Activated CD8-positive, alpha-beta T cell treated with anti-CD3 and anti-CD28 coated beads for 36 hours (primary cell): ENCODE results near the gene BBS7. TPM values are rescaled to one million over a fixed set of nuclear protein-coding genes. Genes with fewer than 3 reads are reported as not detected.
A peak's percentile ranks its signal among the peaks of the same experiment; 100 is the strongest.

Experiments
- ATAC-seq: fragments of 200-7000 bp; cut with Tn5 transposase; one replicate; pipeline ENCODE4 v1.10.0; 2021; ENCODE audit warnings: mild to moderate bottlenecking, moderate library complexity
- CTCF ChIA-PET: fragments of 350-600 bp; sonication (Branson Sonifier 250); formaldehyde crosslinking; loops from one replicate; lab custom pipeline; 2021; ENCODE audit warnings: antibody characterized with exemption; lab: Charles Lee
- POLR2A ChIA-PET: fragments of 350-600 bp; sonication (Branson Sonifier 250); formaldehyde crosslinking; loops from one replicate; lab custom pipeline; 2021; ENCODE audit warnings: antibody characterized with exemption; lab: Charles Lee
- DNase-seq: peaks from one replicate; pipeline ENCODE4 v3.0.0-alpha.2; 2020
- H3K27ac Mint-ChIP-seq: one replicate; pipeline ENCODE4 v1.8.0; 2021; ENCODE audit warnings: mild to moderate bottlenecking, mixed read lengths
- H3K27me3 Mint-ChIP-seq: one replicate; pipeline ENCODE4 v1.8.0; 2021; ENCODE audit warnings: mixed read lengths
- H3K36me3 Mint-ChIP-seq: one replicate; pipeline ENCODE4 v1.8.0; 2021; ENCODE audit warnings: low read depth, mixed read lengths
- H3K4me1 Mint-ChIP-seq: one replicate; pipeline ENCODE4 v1.8.0; 2021; ENCODE audit warnings: low read depth, mixed read lengths
- H3K4me3 Mint-ChIP-seq: one replicate; pipeline ENCODE4 v1.8.0; 2021; ENCODE audit warnings: mild to moderate bottlenecking, moderate library complexity, mixed read lengths
- H3K9me3 Mint-ChIP-seq: one replicate; pipeline ENCODE4 v1.8.0; 2021; ENCODE audit warnings: mixed read lengths
- intact Hi-C: fragments of 100-400 bp; cut with micrococcal nuclease; formaldehyde crosslinking; loops from one replicate; pipeline ENCODE4 v1.10.0; 2022
- total RNA-seq, 2 experiments: library from RNA; stranded (reverse); gene quantifications; one replicate each; pipeline ENCODE4 v1.2.3, GENCODE V29; 2021
- TF ChIP-seq, protein P1 (sequence below): fragments of 200-600 bp; IDR thresholded peaks from one replicate; pipeline ENCODE4 v1.8.0; 2022; ENCODE audit warnings: antibody characterized with exemption, mild to moderate bottlenecking

BBS7 gene
- total RNA-seq, 2 experiments from 2014 or later: 12.7 to 15.8 TPM

DNA sequence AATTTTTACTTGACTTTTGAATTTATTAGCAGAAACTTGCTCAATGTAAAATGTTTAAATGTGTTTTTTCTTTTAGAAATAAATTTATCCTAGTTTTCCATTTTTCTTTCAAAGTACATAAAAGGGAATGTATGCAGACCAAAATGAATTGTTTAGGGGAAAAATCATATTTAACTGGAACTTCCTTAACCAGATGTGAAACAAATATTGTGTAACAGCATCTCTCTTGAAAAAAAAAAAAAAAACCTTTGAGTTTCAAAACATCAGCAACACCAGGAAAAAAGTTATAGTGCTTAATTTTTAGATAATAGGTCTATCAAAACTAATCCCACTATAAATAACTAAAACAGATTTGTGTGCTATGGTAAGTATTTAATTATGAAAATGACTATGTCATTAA lies 32.1 kb downstream of the BBS7 start:
- no peak for ATAC-seq
- ChIA-PET CTCF (no interaction called here), POLR2A (no interaction called here)
- no peak overlapping the region for H3K4me3 Mint-ChIP-seq
- H3K36me3 Mint-ChIP-seq: peaks cover 19% of the 10 kb centered on the region
- DNase-seq: no peak
- no peaks in the 10 kb centered on the region for H3K4me1 Mint-ChIP-seq
- intact Hi-C loops: no loop called here
- H3K9me3 Mint-ChIP-seq: no peaks in the 10 kb centered on the region
- no peaks in the 10 kb centered on the region for H3K27me3 Mint-ChIP-seq
- H3K27ac Mint-ChIP-seq: no peak overlapping the region
- TF ChIP-seq, protein P1, sequence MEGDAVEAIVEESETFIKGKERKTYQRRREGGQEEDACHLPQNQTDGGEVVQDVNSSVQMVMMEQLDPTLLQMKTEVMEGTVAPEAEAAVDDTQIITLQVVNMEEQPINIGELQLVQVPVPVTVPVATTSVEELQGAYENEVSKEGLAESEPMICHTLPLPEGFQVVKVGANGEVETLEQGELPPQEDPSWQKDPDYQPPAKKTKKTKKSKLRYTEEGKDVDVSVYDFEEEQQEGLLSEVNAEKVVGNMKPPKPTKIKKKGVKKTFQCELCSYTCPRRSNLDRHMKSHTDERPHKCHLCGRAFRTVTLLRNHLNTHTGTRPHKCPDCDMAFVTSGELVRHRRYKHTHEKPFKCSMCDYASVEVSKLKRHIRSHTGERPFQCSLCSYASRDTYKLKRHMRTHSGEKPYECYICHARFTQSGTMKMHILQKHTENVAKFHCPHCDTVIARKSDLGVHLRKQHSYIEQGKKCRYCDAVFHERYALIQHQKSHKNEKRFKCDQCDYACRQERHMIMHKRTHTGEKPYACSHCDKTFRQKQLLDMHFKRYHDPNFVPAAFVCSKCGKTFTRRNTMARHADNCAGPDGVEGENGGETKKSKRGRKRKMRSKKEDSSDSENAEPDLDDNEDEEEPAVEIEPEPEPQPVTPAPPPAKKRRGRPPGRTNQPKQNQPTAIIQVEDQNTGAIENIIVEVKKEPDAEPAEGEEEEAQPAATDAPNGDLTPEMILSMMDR: no peak

DNA sequence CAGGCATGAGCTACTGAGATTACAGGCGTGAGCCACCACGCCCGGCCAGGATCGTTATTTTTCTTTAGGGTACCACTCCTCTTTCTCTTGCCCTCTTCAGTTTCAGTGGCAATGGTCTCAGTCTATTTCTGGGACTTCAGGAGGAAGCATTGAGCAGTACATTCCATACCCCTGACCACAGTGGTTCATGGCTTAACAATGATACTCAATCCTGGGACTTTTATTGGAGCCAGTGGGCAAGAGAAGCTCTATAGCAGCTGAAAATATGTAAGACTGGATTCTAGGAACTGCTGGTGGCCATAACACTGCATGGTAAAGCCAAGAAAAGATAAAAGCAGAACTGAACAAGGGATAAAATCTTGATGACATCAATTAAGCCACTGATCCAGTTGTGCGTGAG lies 40.8 kb downstream of the BBS7 start:
- Mint-ChIP-seq H3K4me3 (no peak overlapping the region), H3K27ac (no peak overlapping the region), H3K27me3 (no peaks in the 10 kb centered on the region), H3K36me3 (peaks cover 2% of the 10 kb centered on the region), H3K4me1 (no peaks in the 10 kb centered on the region), H3K9me3 (no peaks in the 10 kb centered on the region)
- no peak for ATAC-seq
- CTCF ChIA-PET: no interaction called here
- POLR2A ChIA-PET: no interaction called here
- intact Hi-C loops: no loop called here
- TF ChIP-seq, protein P1: no peak
- no peak for DNase-seq

DNA sequence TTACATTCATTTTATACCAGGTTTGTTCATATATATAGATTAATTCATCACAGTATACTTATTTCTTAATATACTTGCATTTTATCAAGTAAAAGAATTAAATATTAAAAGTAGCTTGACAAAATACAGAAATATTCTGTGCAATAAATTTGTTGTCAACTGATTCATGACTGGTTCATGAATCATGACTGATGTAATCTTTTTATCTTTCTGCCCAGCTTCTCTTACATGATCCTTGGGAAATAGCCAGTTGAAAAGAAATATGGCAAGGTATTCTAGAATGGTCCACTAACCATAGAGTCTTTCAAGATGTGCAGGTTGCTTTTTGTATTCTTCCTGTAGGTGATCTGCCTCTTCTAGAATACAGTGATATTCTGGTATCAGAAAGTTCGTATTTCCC lies 42.4 kb downstream of the BBS7 start:
- Mint-ChIP-seq H3K27ac (no peak overlapping the region), H3K36me3 (peaks cover 7% of the 10 kb centered on the region), H3K9me3 (no peaks in the 10 kb centered on the region), H3K4me1 (peaks cover 3% of the 10 kb centered on the region), H3K27me3 (no peaks in the 10 kb centered on the region), H3K4me3 (no peak overlapping the region)
- DNase-seq (no peak), ATAC-seq (no peak)
- TF ChIP-seq, protein P1: no peak
- intact Hi-C loops: no loop called here
- ChIA-PET CTCF (no interaction called here), POLR2A (no interaction called here)

DNA sequence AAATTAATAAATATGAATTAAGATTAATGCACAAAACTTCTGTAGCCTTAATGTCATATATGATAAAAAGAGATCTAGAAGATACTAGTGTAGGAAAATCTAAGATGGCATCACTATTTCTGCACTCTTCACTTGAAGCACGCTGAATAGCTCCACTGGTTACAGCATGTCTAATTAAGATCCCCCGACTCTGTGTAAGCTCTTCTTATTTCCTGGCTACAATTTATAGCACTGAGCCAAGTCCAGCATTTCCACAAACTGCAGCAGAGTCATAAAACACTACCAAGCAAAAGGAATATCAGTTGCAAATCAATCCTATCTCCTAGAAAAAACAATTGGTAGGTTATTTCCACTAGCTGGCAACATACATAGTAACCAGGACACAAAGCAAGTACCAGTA lies 45.3 kb downstream of the BBS7 start:
- Mint-ChIP-seq H3K27ac (no peak overlapping the region), H3K9me3 (no peaks in the 10 kb centered on the region), H3K4me3 (no peak overlapping the region), H3K36me3 (peaks cover 27% of the 10 kb centered on the region), H3K4me1 (peaks cover 13% of the 10 kb centered on the region), H3K27me3 (no peaks in the 10 kb centered on the region)
- no peak for ATAC-seq
- TF ChIP-seq, protein P1: no peak
- POLR2A ChIA-PET: no interaction called here
- DNase-seq: no peak
- CTCF ChIA-PET: interaction anchor here (1.1 kb wide), 2 partner anchors 12 to 24 kb away, joined by 3 to 4 read pairs; partner anchors contain the start of gene EXOSC9
- intact Hi-C loops: no loop called here

DNA sequence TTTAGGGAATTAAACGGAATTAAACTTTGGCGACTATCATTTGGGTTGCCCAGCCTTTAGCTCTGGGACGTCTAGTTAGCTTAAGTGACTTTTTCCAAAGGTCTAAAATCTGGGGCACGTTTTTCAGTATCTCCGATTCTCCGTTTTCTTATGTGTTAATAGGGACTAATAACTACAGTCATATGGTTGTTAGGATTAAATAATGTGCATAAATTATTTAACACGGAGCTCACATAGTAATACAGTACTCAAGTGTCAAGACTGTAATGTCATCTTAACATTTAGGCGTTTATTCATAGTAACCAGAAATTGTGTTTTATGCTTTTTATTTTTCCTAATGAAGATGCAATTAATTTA lies 46.1 kb downstream of the BBS7 start:
- Mint-ChIP-seq H3K27ac (peak overlapping the region; percentile 92), H3K36me3 (peaks cover 32% of the 10 kb centered on the region), H3K4me3 (peak overlapping the region; percentile 97), H3K4me1 (peaks cover 17% of the 10 kb centered on the region), H3K9me3 (no peaks in the 10 kb centered on the region), H3K27me3 (no peaks in the 10 kb centered on the region)
- no peak for ATAC-seq
- CTCF ChIA-PET: interaction anchor here (1.0 to 1.1 kb wide), 3 partner anchors 12 to 76 kb away, joined by 3 to 4 read pairs (median 4); partner anchors contain the start of gene EXOSC9
- DNase-seq: no peak
- POLR2A ChIA-PET: interaction anchor here (0.6 to 1.7 kb wide), 7 partner anchors 11 to 76 kb away, joined by 3 to 8 read pairs (median 4); partner anchors contain the start of genes BBS7 and EXOSC9
- TF ChIP-seq, protein P1: no peak
- intact Hi-C loops: no loop called here
